ENCODE measurements around the gene CNOT9.

- no peak for TF ChIP-seq POLR2A (IDR thresholded peaks at IDR 0.05; ENCODE audit: low read depth, low read length)
- no peak for TF ChIP-seq TAF1 (IDR thresholded peaks at IDR 0.05; ENCODE audit: low read depth, low read length)
- TF ChIP-seq SPI1 (IDR thresholded peaks at IDR 0.05; ENCODE audit: low read depth, low read length) = no peak
These were observed 10.7 kb upstream of the CNOT9 start for GRCh38 chr2:218557941-218558340.

Data from GM12891 (cell line).